NCI-H2227 (cell line): Measurements from ENCODE around the gene GABRQ.
A peak's percentile ranks its signal among the peaks of the same experiment; 100 is the strongest.

Experiments
- DNase-seq: peaks from one replicate; lab custom pipeline; 2025; ENCODE audit not compliant: unreplicated experiment; lab: John Stamatoyannopoulos, UW

GABRQ gene

GRCh38 chrX:152637649-152638442 is at the start of gene GABRQ:
Gene GABRQ (plus strand): TSS chrX:152637895. CDS start chrX:152638203, 308 bp downstream.
- peak; percentile 94 for DNase-seq

DNA sequence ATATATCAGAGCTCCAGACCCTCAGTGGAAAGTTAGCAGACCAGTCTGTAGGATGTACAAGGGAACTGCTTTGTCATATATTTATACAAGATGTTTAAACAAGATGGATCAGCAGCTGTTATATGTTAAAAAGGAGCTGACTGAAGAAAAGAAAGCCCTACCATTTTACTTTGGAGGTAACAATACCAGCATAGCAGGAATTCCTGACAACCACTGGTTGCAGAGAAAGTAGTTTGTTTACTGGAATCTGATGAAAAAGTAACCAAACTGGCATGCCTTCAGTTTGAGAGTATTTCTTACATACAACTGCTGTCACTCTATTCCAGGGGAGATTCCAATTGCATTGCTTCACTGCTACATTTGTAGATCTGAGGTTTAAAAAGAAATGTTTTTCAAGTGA is 49.5 kb upstream of the GABRQ start:
- no peak for DNase-seq

- peak; percentile 84 for DNase-seq
Observed at GRCh38 chrX:152600853-152601633, 36.7 kb upstream of the GABRQ start.

- DNase-seq: peak; percentile 55
Observed at GRCh38 chrX:152601848-152602616, 35.7 kb upstream of the GABRQ start.

GRCh38 chrX:152614791-152615190 is 22.9 kb upstream of the GABRQ start:
- peak; percentile 52 for DNase-seq

GRCh38 chrX:152619897-152620296 is 17.8 kb upstream of the GABRQ start:
- DNase-seq: no peak

GRCh38 chrX:152632445-152633097 is 5.1 kb upstream of the GABRQ start:
- DNase-seq: peak; percentile 54

DNA sequence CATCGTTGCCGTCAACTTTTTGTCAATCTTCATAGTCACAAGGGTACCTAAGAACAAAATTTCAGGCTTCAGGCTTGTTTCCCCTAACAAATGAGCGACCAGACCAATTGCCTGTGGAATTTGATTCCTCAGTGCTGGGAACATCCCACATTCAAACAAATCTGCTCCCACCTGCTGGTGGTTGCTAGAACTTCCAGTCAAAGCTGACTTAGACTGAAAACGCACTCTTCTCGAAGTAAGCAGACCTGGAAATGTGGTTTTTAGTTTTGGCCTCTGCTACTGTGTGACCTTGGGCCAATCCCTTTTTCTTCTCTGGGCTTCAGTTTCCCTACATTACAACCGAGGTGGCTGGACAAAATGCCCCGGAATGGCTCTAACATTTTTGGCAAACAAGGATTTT is 1.8 kb upstream of the GABRQ start:
- DNase-seq: peak; percentile 77

- peak; percentile 9 for DNase-seq
Observed at GRCh38 chrX:152638443-152638904, 779 bp downstream of the GABRQ start.

- no peak for DNase-seq
Observed at GRCh38 chrX:152639426-152639825, 1.7 kb downstream of the GABRQ start.

DNA sequence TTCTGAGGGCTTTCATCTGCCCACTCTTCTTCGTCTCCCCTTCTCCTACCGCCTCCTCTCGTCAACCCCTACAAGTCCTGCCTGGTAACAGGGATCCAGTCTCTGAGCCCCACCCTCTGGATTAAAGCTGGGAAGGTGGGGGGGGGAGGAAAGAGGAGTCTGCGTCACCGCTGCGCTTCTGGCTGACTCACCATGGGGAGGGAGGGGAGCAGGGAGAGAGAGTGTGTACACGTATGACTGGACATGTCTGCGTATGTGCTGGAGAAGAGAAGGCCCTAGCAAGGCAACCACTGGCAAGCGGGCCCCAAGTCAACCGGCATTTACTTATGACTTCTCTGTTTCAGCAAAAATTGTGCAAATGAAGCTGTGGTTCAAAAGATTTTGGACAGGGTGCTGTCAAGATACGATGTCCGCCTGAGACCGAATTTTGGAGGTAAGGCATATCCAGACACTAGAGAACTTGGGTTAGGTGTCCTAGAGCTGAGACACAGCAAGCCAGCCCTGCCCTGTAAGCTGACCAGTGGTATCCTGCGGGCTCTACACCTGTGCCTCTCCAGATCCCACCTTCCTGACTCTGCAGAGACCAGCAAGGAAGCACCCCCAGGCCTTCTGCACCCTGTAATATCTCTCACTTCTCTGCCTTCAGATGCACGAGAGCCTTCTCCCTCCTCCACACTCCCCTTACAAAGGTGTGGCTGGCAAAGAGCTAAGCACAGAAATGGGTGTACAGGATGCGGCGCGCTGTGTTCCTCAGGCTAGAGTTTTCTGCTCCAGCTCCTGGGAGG is 2.5 kb downstream of the GABRQ start:
- no peak for DNase-seq

GRCh38 chrX:152641256-152641875 is 3.7 kb downstream of the GABRQ start:
- no peak for DNase-seq

GRCh38 chrX:152641996-152642395 is 4.3 kb downstream of the GABRQ start:
- no peak for DNase-seq

DNA sequence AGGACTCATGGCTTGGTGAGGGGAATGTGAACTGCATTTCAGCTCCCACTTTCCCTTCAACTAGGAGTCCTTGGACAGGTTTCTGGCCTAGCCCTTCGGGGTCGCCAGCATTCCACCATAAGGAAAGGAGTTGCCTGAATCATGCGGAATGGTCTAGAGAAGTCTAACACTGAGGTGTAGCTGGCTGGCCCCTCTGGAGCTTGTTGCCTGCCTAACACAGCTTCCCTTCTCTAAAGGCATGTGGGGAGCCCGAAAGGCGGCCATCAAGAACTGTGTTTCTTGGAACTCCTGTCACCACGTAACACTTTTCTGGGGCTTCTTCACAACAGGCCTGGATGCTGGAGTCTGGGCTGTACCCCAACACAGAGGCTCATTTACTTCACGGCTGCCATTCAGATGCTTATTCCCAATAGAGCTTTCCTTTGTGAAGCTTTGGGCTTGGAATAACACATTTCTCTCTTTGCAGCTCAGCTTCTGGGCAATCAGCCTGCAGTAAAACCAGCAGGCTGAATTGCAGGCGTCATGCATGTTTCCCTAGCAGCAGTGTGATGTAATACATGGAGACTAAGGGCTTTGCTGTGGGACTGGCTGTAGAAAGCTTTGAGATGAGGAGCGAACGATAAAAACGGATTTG is 5.4 kb downstream of the GABRQ start:
- DNase-seq: no peak

GRCh38 chrX:152646961-152647360 is 9.3 kb downstream of the GABRQ start:
- no peak for DNase-seq

DNA sequence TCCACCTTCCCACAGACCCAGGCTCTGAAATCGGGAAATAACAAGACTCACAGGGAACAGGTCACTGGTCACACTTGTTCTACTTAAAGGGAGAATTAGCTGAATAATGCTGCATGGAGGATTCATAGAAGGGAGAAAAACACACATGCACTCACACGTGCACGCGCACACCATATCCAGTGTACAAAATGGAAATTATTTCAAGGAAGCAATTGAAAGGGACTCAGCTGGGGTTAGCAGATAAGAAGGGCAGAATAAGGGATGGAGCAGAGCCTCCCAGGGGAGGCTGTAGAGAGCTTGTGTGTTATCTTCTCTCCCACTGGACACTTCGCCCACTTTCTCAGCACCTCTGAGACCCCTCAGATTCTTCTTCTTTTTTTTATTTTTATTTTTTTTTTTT is 10.3 kb downstream of the GABRQ start:
- DNase-seq: no peak

- no peak for DNase-seq
Observed at GRCh38 chrX:152652060-152652459, 14.4 kb downstream of the GABRQ start.

GRCh38 chrX:152652467-152652866 is 14.8 kb downstream of the GABRQ start:
- DNase-seq: no peak

DNA sequence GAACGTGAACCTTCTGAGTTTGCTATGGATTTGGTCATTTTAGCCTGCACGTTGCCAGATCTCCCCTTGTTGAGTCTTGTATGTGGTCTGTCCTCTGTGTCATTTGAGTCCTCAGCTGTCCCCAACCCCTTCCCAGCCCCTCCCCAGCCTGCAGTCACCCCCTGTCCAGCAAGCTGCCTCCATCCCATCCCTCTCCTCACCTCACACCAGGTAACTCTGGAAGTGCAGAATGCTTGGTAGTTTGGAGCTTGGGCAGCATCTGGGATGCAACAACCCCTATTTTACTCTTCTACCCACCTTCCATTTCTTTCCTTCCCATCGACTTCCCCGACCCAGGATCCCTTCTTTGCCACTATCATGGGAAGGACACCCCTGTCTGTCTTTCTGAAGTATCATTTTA is 18.4 kb downstream of the GABRQ start:
- DNase-seq: no peak
